Measurements from ENCODE around the gene GPC6.

- TF ChIP-seq ZSCAN4 (tag by site-specific recombination; IDR thresholded peaks at IDR 0.05) (no peak), ZBTB10 (tag by site-specific recombination; IDR thresholded peaks at IDR 0.05) (no peak), CTCF (tag by site-specific recombination; IDR thresholded peaks at IDR 0.05) (no peak), ZNF324 (tag by site-specific recombination; IDR thresholded peaks at IDR 0.05) (no peak), ZNF146 (tag by site-specific recombination; IDR thresholded peaks at IDR 0.05) (no peak), ZNF670 (tag by site-specific recombination; IDR thresholded peaks at IDR 0.05; ENCODE audit: low read depth) (no peak), ZIC2 (tag by site-specific recombination; IDR thresholded peaks at IDR 0.05) (no peak), ZNF302 (tag by site-specific recombination; IDR thresholded peaks at IDR 0.05; ENCODE audit: low read depth) (no peak)
Observed at GRCh38 chr13:93200626-93201025, 26.0 kb upstream of the GPC6 start.
